GM18867 (cell line): Measurements from ENCODE around the gene ACVRL1.

Source experiments
- ATAC-seq: cut with Tn5 transposase; IDR thresholded peaks from one replicate; pipeline ENCODE4 v1.9.1; 2021; ENCODE audit warnings: mild to moderate bottlenecking, moderate library complexity; ENCODE audit not compliant: unreplicated experiment

ACVRL1 gene

DNA sequence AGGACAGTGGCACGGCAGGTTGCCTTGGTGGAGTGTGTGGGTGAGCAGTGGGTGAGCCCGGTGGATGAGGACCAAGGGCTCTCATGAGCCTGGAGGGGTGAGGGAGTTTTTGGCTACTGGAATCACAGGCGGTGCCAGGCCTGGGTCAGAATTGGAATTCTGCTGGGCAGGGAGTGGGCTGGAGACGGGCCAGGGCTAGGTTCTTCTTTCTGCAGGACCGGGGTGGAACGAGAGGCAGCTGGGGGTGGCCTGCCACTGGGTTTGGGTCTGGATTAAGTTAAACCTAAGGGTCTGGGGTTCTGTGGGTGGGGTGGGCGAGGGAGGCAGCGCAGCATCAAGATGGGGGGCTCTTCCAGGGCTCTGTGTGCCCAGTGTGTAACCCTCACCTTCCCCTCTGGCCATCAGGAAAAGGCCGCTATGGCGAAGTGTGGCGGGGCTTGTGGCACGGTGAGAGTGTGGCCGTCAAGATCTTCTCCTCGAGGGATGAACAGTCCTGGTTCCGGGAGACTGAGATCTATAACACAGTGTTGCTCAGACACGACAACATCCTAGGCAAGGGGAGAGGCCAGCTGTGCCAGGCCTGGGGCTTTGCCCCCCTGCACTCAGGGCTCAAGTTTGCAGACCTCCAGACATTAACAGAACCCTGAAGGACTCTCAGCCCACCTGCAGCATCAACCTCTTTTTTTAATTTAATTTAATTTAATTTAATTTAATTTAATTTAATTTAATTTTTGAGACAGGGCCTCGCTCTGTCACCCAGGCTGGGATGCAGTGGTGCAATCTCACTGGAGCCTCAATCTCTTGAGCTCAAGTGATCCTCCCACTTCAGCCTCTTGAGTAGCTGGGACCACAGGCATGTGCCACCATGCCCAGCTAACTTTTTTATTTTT is 7.0 kb downstream of the ACVRL1 start:
- no peak for ATAC-seq

DNA sequence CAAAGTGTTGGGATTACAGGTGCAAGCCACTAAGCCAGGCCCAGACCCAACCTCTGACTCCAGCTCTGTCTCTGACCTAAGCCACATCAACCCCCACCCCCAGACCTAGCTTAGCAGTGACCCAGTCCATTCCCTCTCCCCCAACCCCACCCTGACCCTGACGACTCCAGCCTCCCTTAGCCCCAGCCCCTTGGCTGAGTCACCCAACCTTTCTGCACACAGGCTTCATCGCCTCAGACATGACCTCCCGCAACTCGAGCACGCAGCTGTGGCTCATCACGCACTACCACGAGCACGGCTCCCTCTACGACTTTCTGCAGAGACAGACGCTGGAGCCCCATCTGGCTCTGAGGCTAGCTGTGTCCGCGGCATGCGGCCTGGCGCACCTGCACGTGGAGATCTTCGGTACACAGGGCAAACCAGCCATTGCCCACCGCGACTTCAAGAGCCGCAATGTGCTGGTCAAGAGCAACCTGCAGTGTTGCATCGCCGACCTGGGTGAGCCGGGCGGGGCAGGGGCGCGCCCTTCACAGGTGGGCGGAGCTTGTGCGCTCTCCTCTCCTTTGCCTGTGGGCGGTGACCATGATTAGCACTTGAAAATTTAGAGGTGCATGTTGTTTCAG is 7.8 kb downstream of the ACVRL1 start:
- no peak for ATAC-seq

DNA sequence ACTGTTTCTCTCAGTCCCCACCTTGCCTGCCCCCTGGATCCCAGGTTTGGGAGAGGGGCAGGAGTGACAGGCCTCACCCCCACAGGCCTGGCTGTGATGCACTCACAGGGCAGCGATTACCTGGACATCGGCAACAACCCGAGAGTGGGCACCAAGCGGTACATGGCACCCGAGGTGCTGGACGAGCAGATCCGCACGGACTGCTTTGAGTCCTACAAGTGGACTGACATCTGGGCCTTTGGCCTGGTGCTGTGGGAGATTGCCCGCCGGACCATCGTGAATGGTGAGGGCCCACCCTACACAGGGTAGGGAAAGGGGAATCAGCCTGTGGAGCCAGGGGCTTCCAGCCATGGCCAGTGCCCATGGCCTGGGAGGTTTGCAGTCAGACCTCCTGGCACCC is 8.6 kb downstream of the ACVRL1 start:
- no peak for ATAC-seq

DNA sequence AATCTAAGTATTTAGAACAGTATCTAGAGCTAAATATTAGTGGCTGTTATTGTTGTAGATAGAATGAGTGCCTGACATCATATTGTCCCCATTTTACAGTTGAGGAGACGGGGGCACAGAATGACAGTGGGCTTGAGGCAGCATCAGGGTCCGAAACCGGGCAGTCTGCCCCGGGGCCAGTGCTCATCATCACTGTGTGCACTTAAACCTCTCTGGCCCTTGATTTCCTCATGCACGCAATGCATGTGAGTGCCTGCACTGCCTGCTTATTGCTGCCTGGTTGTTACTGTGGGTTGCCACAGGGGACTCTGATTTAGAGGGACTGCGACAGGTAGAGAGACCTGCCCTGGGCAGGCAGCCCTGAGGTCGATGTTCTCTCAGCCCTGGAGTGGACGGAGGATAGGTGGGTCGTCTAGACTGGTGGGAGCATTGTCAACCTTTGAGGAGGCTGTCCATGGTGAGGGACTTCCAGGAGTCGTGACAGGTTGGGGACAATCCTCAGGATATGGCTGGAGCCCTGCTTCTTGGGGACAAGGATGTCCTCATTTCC is 9.8 kb downstream of the ACVRL1 start:
- ATAC-seq, result no peak

DNA sequence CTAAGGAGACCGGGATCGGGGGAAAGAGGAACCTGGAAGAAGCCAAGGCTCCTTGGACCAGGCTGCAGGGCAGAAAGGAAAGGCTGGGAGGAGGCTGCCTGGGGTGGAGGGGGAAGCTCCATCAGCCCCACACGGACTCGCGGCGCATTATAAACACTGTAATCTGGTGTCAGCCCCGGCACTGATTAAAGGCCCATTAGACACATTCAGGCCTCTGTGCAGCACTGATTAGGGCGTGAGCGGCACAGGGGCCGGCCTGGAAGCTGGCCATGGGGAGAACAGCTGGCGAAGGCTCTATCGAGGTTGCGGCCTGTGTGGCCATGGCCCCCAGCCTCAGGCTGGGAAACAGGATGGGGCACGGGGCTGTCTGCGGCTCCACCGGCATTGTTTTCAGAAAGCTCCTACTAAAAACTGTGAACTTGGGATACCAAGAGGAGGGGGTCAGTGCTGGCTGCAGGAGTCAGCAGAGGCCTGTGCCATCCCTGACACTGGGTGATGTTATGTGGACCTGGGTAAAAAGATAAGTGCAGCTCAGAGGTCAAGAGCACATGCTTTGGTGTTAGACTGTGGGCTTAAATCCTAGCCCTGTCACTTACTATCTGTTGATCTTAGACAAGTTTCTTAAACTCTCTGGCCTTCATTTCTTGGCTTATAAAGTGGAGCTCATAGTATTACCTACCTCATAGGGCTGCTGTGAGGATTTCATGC is 10.6 kb downstream of the ACVRL1 start:
- ATAC-seq, result no peak

DNA sequence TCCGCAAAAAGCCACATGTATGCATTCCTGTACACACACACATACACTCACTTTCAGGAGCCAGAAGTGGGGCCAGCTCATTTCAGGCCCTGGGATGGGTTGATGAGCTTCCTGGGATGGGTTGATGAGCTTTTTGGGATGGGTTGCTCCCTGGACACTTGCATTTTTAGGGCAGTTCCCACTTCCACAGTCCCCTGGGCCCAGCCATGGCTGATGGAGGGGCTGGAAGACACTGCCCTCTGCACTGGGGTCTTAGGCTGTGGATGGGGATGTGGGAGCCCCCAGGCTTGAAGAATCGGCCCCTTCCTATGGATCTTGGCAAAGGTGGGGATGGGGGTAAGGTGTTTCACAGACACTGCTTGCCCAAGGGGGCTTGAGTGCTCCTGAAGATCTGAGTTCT is 12.7 kb downstream of the ACVRL1 start:
- ATAC-seq, result no peak

DNA sequence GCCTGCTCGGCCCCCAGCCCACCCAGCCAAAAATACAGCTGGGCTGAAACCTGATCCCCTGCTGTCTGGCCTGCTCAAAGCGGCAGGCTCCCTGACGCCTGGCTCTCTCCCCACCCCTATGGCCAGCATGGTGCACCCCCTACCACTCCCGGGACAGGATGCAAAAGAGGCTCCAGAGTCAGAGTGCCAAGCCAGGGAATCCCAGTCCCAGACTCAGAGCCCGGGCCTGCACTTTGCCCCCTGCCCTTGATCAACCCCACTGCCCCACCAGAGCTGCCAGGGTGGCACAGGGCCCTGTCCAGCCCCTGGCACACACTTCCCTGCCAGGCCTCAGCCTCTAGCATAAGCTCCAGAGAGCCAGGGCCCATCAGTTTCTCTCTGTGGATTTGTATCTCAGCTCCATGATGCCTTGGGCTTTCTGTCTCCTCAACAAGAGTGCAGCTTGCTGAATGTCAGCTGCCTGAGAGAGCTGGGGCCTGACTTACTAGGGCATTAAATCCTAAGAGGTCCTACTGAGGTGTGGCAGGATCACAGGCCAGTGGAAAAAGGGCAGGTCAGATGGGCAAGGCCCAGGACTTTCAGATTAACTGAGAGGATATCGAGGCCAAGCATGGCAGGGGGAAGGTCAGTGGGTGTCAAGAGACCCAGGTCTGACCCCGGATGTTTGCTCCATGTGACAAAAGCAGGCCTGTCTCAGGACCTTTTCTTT is 13.9 kb downstream of the ACVRL1 start:
- no peak for ATAC-seq

DNA sequence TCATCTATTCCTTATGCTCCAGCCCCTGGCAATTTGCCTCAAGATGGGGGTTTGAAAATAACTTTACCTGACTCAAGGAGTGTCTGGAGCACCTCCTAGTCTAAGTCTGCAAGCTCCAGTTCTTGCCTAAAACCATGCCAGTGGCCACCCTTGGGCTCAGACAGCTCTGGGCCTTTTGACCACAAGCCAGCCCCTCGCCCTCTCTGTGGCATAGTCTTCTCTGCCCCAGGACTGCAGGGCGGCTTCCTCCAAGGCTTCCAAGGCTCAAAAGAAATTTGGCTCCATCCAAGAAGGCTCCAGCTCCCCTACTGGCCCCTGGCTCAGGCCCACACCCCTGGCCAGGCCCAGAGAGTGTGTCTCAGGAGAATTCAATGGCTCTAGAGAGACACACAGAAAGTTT is 14.8 kb downstream of the ACVRL1 start:
- ATAC-seq, result no peak

DNA sequence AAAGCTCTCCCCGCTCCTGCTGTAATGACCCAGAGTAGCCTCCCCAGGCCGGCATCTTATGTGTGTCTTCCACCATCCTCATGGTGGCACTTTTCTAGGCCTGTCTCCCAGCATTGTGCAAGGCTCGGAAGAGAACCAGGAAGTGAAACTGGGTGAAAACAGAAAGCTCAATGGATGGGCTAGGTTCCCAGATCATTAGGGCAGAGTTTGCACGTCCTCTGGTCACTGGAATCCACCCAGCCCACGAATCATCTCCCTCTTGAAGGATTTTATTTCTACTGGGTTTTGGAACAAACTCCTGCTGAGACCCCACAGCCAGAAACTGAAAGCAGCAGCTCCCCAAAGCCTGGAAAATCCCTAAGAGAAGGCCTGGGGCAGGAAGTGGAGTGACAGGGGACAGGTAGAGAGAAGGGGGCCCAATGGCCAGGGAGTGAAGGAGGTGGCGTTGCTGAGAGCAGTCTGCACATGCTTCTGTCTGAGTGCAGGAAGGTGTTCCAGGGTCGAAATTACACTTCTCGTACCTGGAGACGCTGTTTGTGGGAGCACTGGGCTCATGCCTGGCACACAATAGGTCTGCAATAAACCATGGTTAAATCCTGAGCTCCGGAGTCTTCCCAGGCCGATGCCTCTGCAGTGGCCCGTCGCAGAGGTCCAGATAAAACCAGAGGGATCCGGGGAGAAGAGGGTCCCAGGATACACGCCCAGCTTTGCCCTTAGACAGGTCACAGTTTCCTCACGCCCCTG is 15.6 kb downstream of the ACVRL1 start:
- ATAC-seq, result no peak

DNA sequence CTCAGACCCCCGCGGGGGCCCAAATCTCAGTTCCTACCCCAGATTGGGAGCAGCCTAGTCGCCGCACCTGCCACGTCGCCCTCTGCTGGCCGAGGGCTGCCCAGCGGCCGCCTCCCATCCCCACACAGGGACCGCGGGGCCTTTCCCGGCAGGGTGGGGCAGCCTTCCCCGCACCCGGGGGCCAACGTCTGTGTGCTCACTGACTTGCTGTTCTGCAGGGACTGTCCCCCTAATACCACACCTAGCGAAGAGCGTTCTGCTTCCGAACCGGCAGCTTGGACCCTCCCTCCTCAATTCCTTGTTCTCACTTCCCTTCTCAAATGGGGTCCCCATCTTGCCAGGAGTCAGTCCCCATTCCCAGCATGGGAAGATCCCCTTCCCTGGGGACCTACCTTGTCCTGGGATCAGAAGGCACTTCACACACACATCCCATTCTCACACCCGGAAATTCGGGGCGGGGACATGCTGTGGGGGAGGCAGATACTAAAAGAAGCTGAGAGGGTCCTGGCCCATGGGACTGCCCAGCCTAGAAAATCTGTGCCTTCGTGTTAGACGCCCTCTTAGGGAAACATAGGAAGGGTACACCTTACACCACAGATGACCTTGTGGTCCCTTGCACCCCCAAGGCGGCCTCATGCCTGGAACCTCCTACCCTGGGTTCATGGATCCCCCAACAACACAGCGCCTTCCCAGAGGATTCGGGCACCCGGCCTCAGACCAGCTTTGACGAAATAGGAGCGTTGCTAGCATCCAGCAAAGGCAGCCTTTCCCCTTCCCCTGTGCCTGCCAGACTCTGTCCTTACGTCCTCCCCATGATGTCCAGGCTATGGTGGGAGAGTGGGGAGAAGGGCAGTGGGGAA is 16.4 kb downstream of the ACVRL1 start:
- no peak for ATAC-seq

DNA sequence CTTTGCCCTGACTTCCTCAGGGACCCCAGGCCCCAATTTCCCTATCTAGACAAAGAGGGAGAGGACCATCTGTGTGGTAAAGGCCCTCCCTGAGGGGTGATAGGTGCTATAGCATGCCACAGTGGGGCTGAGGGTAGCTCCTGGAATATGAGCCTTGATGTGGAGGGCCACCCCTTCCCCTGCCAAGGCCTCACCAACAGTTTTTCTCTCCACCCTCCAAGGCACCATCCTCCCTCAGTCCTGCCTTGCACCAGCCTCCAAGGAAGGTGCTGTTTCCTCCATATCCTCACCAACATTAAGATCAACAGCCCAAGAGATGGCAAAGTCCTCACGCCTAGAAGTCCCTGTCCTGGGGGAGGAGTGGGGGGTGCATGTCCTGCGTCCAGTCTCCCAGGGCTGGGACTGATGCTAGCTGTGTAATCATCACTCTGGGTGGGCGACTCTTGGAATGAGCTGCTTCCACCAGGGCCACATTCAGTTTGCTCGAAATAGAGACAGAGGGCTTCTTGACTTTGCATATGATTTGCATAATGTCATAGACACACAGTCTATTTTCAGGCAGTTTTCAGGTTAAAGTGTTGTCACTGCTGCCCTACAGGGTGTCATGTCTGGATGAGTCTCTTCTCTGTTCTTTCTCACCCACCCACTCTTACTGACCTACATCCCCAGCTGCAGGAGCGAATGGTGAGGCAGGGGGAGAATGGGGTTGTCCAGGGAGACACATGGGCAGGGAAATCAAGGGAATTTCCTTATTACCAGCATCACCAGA is 17.4 kb downstream of the ACVRL1 start:
- peak; percentile 76 for ATAC-seq

DNA sequence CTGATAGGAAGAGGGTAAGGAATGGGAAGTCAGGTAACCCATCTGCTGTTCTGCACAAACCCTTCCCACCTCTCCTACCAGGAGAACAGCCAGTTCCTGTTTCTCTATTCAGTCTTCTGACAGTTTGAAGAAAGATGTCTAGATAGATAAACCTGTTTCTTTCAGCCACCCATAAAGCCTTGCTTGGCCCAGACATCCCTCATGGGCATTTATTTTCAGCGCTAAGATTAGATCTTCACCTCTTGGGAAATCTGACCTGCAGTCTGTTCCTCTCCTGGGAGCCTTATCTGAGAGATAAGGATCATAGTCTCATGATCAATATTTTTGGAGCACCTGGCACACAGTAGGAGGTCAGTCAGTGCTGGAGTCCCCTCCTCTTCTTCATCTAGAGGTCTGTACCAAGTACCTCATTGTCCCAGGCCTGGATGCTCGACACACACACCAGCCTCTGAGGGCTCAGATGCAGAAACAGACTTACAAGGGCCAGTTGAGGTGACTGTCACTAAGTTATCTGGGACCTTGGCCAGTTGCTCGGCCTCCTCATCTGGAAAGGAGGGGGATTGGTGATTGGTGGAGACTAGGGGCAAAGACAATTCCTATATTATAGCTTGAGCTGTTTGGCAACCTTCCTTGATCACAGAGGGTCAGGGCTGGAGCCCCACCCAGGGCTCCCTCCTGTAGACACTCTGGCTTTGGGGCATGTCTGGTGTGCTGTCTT is 18.2 kb downstream of the ACVRL1 start:
- no peak for ATAC-seq

DNA sequence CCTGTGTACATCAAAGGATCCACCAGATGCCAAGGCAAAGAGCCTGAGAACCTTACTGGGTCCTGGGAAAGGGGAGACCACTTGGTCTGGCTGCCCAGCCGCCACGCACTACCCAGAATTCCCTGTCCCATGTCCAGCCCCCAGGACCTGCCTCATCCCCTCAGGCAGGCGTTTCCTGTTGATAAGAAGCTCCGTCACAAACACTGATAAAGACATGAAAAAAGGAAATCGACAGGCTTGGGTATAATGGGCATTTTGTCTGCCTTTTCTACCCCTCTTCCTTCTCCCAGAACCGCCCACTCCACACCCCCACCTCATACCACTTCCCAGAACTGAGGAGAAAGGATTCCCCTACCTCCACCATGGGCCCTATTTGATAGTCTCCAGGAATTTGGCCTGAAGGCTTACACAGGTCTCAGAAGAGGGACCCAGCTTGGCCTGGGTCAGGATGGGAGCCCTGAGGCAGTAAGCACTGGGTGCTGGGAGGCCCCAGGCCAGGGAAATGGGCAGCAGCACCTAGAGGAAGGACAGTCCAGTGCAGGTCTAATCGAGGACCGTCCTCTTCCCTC is 18.8 kb downstream of the ACVRL1 start:
- ATAC-seq, result no peak

DNA sequence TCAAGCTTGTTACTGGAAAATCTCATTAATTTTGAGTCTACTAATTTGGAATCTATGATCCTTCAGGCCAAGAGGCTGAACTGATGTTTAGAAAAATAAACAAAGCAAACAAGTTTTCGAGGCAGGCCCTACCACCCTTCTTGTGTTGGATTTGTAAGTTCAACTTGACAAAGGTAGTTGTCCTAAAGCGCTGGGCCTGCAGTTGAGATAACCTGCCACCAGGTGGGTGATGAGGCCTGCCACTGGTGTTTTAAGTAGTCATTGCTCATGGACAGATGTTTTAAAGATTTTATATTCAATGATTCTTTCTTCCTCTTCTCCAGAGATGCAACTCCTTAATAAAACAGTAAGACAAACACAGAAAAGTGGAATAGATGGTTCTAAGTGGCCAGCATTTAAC is 19.4 kb downstream of the ACVRL1 start:
- ATAC-seq, result peak; percentile 45

DNA sequence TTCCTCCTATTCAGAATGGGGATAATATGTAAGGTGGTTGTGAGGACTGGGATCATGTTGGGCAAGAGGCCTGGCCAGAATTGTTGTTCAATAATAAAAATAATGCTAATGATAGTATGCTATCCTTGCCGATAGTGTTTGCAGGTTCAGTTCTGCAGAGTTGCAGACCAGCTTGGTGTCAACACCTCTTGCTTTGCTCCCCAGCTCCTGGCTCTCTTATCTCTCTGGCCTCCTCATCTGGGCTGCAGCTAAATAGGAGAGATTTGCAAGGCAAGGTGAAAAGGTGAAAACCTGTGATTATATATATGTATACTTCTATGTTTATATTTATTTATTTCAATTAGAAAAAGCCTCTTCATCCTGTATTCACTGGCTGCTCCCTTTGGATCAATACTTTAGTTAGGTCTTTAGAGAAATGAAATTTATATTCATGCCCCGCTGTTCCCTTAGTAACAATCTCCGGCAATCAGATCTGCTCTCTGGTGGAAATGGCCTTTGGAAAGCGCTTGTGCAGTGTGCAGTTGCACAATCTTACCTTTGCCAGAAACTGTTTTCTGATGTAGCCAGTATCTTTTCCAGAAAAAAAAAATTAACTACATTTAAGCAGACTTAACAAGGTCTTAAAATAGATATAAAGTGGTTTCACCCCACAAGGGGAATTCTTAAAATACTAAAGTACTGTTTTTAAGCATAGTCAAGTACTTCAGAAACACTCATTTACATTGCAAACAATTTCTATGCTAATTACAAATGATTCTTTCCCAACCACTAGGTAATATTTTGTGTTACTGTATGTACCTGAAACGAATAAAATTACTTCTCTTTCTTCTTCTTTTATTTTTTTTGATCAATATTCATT is 25.1 kb downstream of the ACVRL1 start:
- no peak for ATAC-seq

DNA sequence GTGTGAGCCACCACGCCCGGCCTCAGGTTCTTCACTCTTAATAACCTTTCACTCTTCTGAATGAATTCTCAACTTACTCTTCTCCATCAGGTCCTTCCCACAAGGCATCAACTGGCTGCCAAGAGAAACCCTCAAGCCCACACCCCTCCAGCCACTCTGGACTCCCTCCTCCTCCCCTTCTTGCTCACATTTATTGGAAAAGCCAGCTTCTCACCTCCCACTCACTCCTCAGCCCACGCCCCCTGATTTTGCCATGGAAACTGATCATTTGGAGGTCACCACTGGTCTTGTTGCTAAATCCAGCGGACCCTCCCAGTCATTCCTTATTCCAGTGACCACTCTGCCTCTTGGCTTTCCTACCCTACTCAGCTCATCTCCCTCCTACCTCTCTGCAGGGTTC is 26.8 kb downstream of the ACVRL1 start:
- ATAC-seq, result no peak

DNA sequence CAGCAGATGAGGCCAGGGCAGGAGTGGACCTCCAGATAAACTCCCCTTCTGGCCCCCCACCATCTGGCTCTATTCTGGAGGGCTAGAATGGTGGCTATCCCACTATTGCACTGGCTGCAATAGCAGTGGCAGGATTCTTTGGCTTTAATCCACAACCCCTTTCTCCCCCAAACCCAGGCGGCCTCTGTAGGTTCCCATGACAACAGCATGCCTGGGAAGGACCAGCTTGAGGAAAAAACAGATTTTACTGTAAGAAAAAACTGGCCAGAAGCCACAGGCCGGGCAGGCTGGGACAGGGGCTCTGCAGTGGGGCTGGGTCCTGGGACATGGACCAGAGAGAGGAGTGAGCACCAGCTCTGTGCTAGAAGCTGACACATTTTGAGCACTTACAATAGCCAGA is 30.6 kb downstream of the ACVRL1 start:
- no peak for ATAC-seq
